CD14-positive monocyte (primary cell): ENCODE measurements around the gene RIMBP2. TPM values are rescaled to one million over a fixed set of nuclear protein-coding genes. Genes with fewer than 3 reads are reported as not detected.
"Not testable (repeated sequence)": the region's sequence is repeated elsewhere in the genome, so short reads cannot be mapped to it uniquely, and the experiment has no call there.

Experiments used
- DNase-seq, 3 donors: peaks; one replicate each; pipeline ENCODE4 v3.0.0-alpha.2; 2011 to 2022
- H2AFZ ChIP-seq: 2 replicates; pipeline ENCODE4 v1.6.0; 2012; ENCODE audit warnings: mild to moderate bottlenecking, low read depth, low read length, inconsistent platforms; ENCODE audit not compliant: insufficient read depth, poor library complexity, severe bottlenecking
- H3K27ac ChIP-seq, 2 donors: 1 replicate in 1 of 2; 2 replicates in 1 of 2; pipeline ENCODE4 v1.5.1; 2012 to 2013; ENCODE audit warnings: low read length in 2 of 2, control low read depth in 1 of 2, inconsistent platforms in 1 of 2, low read depth in 1 of 2, mild to moderate bottlenecking in 1 of 2
- H3K27me3 ChIP-seq, 2 donors: one replicate each; pipeline versions ENCODE4 v1.6.0 to v1.6.1; 2011 to 2013; ENCODE audit warnings: low read length in 2 of 2; ENCODE audit not compliant: control insufficient read depth in 2 of 2, insufficient read depth in 2 of 2
- H3K36me3 ChIP-seq, 2 donors: replicated peaks in 1 of 2; 1 replicate in 1 of 2; 2 replicates in 1 of 2; pipeline versions ENCODE4 v1.5.1 to v1.6.1; 2012 to 2013; ENCODE audit warnings: low read length in 2 of 2, control low read depth in 1 of 2, inconsistent platforms in 1 of 2, mild to moderate bottlenecking in 1 of 2; ENCODE audit not compliant: insufficient read depth in 2 of 2, control insufficient read depth in 1 of 2
- H3K4me1 ChIP-seq, 2 donors: 1 replicate in 1 of 2; 2 replicates in 1 of 2; pipeline versions ENCODE4 v1.5.1 to v1.6.1; 2012 to 2013; ENCODE audit warnings: low read length in 2 of 2, control low read depth in 1 of 2, inconsistent platforms in 1 of 2, mild to moderate bottlenecking in 1 of 2, moderate library complexity in 1 of 2; ENCODE audit not compliant: insufficient read depth in 2 of 2, control insufficient read depth in 1 of 2
- H3K4me2 ChIP-seq: replicated peaks from 2 replicates; pipeline ENCODE3; 2012; ENCODE audit warnings: low read length, moderate library complexity, mild to moderate bottlenecking; ENCODE audit not compliant: poor library complexity, severe bottlenecking; ENCODE audit errors: extremely low read depth
- H3K4me3 ChIP-seq, 3 experiments: fragments of 200-600 bp in 1 of 3; sonication (generic) in 1 of 3; replicated peaks in 1 of 3; 1 replicate in 2 of 3; 2 replicates in 1 of 3; pipeline ENCODE4 v1.5.1; 2011 to 2013; ENCODE audit warnings: low read length in 3 of 3, mild to moderate bottlenecking in 3 of 3, control low read depth in 2 of 3, low read depth in 2 of 3, inconsistent platforms in 1 of 3, moderate library complexity in 1 of 3
- H3K79me2 ChIP-seq: 2 replicates; pipeline ENCODE4 v1.6.0; 2012; ENCODE audit warnings: mild to moderate bottlenecking, control low read depth, inconsistent platforms, low read length, moderate library complexity; ENCODE audit not compliant: insufficient read depth
- H3K9ac ChIP-seq: 2 replicates; pipeline ENCODE4 v1.6.0; 2017; ENCODE audit warnings: low read length, mild to moderate bottlenecking; ENCODE audit not compliant: insufficient read depth, poor library complexity, severe bottlenecking
- H3K9me3 ChIP-seq, 2 donors: replicated peaks in 1 of 2; 1 replicate in 1 of 2; 2 replicates in 1 of 2; pipeline versions ENCODE4 v1.5.1 to v1.6.1; 2012 to 2013; ENCODE audit warnings: low read length in 2 of 2, control low read depth in 1 of 2; ENCODE audit not compliant: control insufficient read depth in 1 of 2, insufficient read depth in 1 of 2
- H4K20me1 ChIP-seq: 2 replicates; pipeline ENCODE4 v1.6.0; 2012; ENCODE audit warnings: mild to moderate bottlenecking, low read length, control low read depth, moderate library complexity; ENCODE audit not compliant: insufficient read depth
- H3K27ac Mint-ChIP-seq, 7 donors: one replicate each; pipeline ENCODE4 v1.8.0; 2020; ENCODE audit warnings: mild to moderate bottlenecking in 7 of 7, mixed read lengths in 7 of 7, moderate library complexity in 6 of 7, inconsistent platforms in 2 of 7
- H3K27me3 Mint-ChIP-seq, 3 donors: one replicate each; pipeline ENCODE4 v1.8.0; 2021 to 2022; ENCODE audit warnings: low read depth in 3 of 3, mild to moderate bottlenecking in 3 of 3, mixed read lengths in 3 of 3, moderate library complexity in 3 of 3, inconsistent platforms in 1 of 3
- H3K36me3 Mint-ChIP-seq, 2 donors: one replicate each; pipeline ENCODE4 v1.8.0; 2020; ENCODE audit warnings: mixed read lengths in 2 of 2, inconsistent platforms in 1 of 2, mild to moderate bottlenecking in 1 of 2
- H3K4me1 Mint-ChIP-seq: one replicate; pipeline ENCODE4 v1.8.0; 2020; ENCODE audit warnings: mild to moderate bottlenecking, mixed read lengths
- H3K4me3 Mint-ChIP-seq, 2 donors: one replicate each; pipeline ENCODE4 v1.8.0; 2020; ENCODE audit warnings: mild to moderate bottlenecking in 2 of 2, mixed read lengths in 2 of 2, moderate library complexity in 1 of 2
- H3K9me3 Mint-ChIP-seq, 7 donors: one replicate each; pipeline ENCODE4 v1.8.0; 2020 to 2022; ENCODE audit warnings: mixed read lengths in 7 of 7, mild to moderate bottlenecking in 6 of 7, moderate library complexity in 6 of 7, inconsistent platforms in 2 of 7
- WGBS: methylation state at CpG from one replicate; pipeline ENCODE4 v1.1.5; 2013; ENCODE audit warnings: missing lambda C conversion rate; ENCODE audit not compliant: insufficient coverage; 5-methylcytosine and 5-hydroxymethylcytosine counted together
- intact Hi-C, 2 donors: fragments of 100-400 bp; cut with micrococcal nuclease; formaldehyde crosslinking; loops; one replicate each; pipeline versions ENCODE4 v1.15.0 to v1.15.1; 2023
- polyA plus RNA-seq, 3 donors: library from polyadenylated mRNA; depleted of rRNA in 1 of 3; unstranded in 2 of 3; stranded (reverse) in 1 of 3; fragments of 300-500 nt in 2 of 3; fragments of >200 nt in 1 of 3; fragmentation: Illumina TruSeq in 2 of 3; gene quantifications; 1 replicate in 2 of 3; 2 replicates in 1 of 3; pipeline ENCODE4 v1.2.3, GENCODE V29; 2012 to 2021
- TF ChIP-seq, protein P1 (sequence below): fragments of 200-600 bp; IDR thresholded peaks from one replicate; pipeline ENCODE4 v1.8.0; 2022; ENCODE audit warnings: antibody characterized with exemption, mild to moderate bottlenecking

Gene RIMBP2
- polyA plus RNA-seq, 3 donors: not detected

DNA sequence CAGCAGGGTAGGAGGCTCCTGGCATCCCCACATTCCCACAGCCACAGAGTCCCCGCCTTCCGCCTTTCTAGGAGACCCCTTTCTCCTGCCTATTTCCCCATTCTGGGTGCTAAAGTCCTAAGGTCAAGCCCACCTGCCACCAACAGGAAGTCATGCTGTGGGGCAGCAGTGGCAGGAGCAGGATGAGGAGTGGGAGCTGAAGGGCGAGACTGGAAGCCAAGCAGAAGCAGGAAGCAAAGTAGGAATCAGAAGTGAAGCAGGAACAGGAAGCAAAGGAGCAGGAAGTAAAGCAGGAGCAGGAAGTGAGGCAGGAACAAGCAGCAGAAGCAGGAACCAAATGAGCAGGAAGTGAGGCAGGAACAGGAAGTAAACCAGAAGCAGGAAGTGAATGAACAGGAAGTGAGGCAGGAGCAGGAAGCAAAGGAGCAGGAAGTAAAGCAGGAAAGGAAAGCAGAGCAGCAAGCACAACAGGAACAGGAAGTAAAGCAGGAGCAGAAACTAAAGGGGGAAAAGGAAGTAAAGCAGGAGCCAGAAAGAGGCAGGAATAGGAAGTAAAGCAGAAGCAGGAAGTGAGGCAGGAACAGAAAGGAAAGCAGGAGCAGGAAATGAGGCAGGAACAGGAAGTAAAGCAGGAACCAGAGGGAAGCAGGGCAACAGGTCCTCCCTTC, 38.3 kb upstream of the RIMBP2 start:
- Histone ChIP-seq H2AFZ (no peak overlapping the region), H3K4me1 (no peaks in the 10 kb centered on the region), H3K4me2 (no peak overlapping the region), H3K4me3 (no peak overlapping the region), H3K27ac (peak overlapping the region in 1 of 2 donors; percentile 9), H3K79me2 (no peaks in the 10 kb centered on the region), H4K20me1 (no peaks in the 10 kb centered on the region), H3K9me3 (peaks cover 10 to 15% of the 10 kb centered on the region in 2 donors), H3K36me3 (no peaks in the 10 kb centered on the region), H3K27me3 (no peaks in the 10 kb centered on the region), H3K9ac (no peak overlapping the region)
- peak overlapping the region in 5 of 7 donors; percentile 27 to 81 (median 51) for H3K27ac Mint-ChIP-seq
- WGBS: 88% methylated on average over 1 of the region's 3 CpGs
- DNase-seq: no peak
- H3K4me3 Mint-ChIP-seq: no peak overlapping the region
- H3K36me3 Mint-ChIP-seq: no peaks in the 10 kb centered on the region
- H3K27me3 Mint-ChIP-seq: peaks cover 0 to 2% (median 1%) of the 10 kb centered on the region in 3 donors
- TF ChIP-seq, protein P1, sequence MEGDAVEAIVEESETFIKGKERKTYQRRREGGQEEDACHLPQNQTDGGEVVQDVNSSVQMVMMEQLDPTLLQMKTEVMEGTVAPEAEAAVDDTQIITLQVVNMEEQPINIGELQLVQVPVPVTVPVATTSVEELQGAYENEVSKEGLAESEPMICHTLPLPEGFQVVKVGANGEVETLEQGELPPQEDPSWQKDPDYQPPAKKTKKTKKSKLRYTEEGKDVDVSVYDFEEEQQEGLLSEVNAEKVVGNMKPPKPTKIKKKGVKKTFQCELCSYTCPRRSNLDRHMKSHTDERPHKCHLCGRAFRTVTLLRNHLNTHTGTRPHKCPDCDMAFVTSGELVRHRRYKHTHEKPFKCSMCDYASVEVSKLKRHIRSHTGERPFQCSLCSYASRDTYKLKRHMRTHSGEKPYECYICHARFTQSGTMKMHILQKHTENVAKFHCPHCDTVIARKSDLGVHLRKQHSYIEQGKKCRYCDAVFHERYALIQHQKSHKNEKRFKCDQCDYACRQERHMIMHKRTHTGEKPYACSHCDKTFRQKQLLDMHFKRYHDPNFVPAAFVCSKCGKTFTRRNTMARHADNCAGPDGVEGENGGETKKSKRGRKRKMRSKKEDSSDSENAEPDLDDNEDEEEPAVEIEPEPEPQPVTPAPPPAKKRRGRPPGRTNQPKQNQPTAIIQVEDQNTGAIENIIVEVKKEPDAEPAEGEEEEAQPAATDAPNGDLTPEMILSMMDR: no peak
- H3K9me3 Mint-ChIP-seq: peaks cover 5 to 11% (median 8%) of the 10 kb centered on the region in 7 donors
- intact Hi-C loops: no loop called here
- no peaks in the 10 kb centered on the region for H3K4me1 Mint-ChIP-seq

DNA sequence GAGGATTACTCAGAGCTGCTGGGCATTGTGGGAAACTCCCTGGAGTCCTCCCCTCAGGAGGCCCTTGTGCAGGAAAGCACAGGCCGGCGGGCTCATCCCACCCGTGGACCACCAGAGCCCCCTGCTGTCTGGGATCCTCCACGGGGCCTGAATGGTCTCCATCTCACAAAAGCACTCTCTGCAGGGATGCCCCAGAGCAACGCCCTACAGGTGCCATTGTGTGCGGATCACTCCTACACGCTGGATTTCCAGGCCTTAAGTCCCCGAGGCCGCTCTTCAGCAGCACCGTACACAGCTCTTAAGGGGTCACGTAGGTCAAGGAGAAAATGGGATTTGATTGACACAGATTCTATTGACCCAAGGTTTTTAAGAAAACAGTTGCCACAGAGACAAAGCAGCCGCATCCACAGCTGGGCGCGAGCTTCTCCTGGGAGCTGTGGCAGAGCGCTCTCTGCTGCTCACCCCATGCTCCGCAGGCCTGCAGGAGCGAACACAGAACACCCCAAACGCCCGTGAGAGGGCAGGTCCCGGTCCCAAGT, 36.7 kb upstream of the RIMBP2 start:
- Histone ChIP-seq H3K36me3 (no peaks in the 10 kb centered on the region), H3K4me1 (no peaks in the 10 kb centered on the region), H3K9me3 (peaks cover 10 to 15% of the 10 kb centered on the region in 2 donors), H3K4me3 (no peak overlapping the region), H3K27ac (no peak overlapping the region), H3K4me2 (no peak overlapping the region), H2AFZ (no peak overlapping the region), H3K27me3 (no peaks in the 10 kb centered on the region), H3K79me2 (no peaks in the 10 kb centered on the region), H3K9ac (no peak overlapping the region), H4K20me1 (no peaks in the 10 kb centered on the region)
- no peak for DNase-seq
- 90% methylated on average over 19 of the region's 20 CpGs for WGBS
- TF ChIP-seq, protein P1: no peak
- Mint-ChIP-seq H3K4me1 (peaks cover 3% of the 10 kb centered on the region), H3K4me3 (no peak overlapping the region), H3K27ac (peak overlapping the region in 1 of 7 donors; percentile 70), H3K36me3 (no peaks in the 10 kb centered on the region), H3K27me3 (peaks cover 2 to 6% (median 4%) of the 10 kb centered on the region in 3 donors), H3K9me3 (peaks cover 5 to 11% (median 9%) of the 10 kb centered on the region in 7 donors)
- intact Hi-C loops: no loop called here

DNA sequence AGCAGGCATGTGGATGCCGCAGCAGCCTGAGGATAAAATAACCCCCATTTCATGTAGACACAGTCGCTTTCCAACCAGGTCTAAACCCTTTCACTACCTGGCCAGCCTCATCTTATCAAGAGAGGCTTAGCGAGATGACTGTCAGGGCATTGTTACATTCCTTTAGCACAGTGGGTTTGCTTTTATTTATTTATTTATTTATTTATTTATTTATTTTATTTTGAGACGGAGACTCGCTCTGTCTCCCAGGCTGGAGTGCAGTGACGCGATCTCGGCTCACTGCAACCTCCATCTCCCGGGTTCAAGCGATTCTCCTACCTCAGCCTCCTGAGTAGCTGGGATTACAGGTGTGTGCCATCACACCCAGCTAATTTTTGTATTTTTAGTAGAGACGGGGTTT, 35.9 kb upstream of the RIMBP2 start:
- H3K27ac ChIP-seq, H3K4me3 ChIP-seq, H3K4me1 ChIP-seq, H3K4me2 ChIP-seq, H3K4me1 Mint-ChIP-seq, intact Hi-C loops, H2AFZ ChIP-seq, H3K36me3 Mint-ChIP-seq, H3K27ac Mint-ChIP-seq, H4K20me1 ChIP-seq, H3K9ac ChIP-seq, H3K79me2 ChIP-seq, H3K27me3 ChIP-seq, H3K4me3 Mint-ChIP-seq, H3K36me3 ChIP-seq, DNase-seq: not testable (repeated sequence)
- Mint-ChIP-seq H3K27me3 (peaks cover 4 to 10% (median 4%) of the 10 kb centered on the region in 3 donors), H3K9me3 (peaks cover 5 to 11% (median 9%) of the 10 kb centered on the region in 7 donors)
- peaks cover 10 to 15% of the 10 kb centered on the region in 2 donors for H3K9me3 ChIP-seq
- WGBS: 100% methylated on average over 2 of the region's 11 CpGs
